Hematopoietic multipotent progenitor cell treated with erythropoietin and hydrocortisone succinate and interleukin-3 and kit ligand, for 4 days (in vitro differentiated cells): ENCODE measurements around the gene BDH2.

ENCODE experiments used
- DNase-seq: peaks from one replicate; pipeline ENCODE4 v3.0.0-alpha.2; 2015

BDH2 gene

DNA sequence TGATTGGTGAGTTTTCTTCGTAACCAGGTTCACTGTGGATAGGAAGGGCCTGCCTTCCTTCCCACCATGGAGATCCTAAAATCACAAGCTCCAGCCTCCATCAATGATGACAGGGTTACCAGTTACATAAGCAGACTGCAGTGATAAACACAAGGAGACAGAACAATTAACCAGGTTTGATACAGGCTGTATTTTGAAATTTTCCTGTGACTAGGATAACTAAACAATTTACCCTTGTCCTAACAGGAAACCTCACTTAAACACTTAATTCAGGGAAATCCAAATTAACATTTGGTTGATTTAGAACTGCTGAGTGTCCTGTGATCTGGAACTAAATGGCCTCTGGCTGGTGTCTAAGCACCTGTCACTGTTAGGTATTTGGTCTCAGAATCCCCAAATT, 20.0 kb downstream of the BDH2 start:
- DNase-seq = no peak

- peak; percentile 80 for DNase-seq
Measured at GRCh38 chr4:103076747-103077347, 22.8 kb downstream of the BDH2 start, which contains the start of gene SLC9B2. Gene SLC9B2 (minus strand): TSS chr4:103076761. CDS start chr4:103067550, 9,211 bp downstream.

DNA sequence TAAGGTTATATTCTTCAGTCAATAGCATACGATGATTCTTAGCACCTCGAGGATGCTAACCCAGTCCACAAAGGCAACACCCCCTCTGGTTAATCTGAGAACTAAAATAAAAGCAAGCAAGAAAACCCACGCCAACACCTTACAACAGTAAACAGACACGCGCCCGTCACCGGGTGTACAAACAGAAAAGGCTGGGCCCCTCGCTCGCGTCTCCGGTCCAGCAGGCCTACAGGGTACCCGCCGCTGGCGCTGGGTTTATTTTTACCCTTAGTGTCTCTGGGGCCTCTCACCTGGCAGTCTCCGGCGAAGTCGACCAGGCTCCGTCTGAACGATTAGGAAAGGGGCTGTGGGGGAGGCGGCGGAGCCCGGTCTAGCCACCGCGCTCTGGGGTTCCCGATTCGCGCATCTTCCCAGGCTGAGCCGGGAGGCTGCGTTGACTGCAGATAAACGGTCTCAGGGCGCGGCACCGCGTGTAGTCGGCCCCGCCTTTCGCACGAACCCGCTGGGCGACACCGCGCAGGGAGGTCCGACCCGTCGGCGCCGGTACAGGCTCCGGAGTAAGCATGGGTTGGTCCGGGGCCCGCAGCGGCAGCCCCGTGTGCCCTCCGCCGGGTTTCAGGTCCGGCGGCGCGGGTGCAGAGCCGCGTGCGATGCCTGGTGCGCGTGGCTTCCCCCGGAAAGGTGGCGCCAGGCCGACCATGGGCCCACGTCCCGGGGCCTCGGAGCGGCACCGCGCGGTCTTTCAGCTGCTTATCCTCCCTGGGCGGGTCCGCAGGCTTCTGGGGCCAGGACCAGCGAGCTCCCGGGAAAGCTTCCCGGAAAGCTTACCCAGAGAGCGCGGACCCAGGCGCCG, 23.5 kb downstream of the BDH2 start:
- peak; percentile 85 for DNase-seq

DNA sequence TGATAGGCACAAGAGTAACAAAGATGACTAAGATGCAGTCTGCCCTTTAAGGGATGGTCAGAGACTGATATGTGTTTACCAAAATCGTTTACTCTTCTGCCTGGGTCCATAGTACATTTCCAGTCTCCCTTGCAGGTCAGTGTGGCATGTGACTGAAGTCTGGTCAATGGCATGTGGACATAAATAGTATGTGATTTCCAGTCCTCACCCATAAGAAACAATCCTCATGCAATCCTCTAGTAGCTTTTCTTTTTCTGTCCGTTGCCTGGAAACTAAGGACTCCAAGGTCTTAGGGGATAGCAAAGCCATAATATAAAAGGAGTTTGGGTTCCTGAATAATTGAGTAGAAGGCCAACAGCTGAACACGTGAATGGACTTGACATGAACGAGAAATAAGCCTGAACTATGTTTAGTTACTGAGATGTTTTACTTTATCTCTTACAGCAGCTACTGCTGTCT, 24.2 kb downstream of the BDH2 start:
- DNase-seq = peak; percentile 47

GRCh38 chr4:103074744-103075434, 24.7 kb downstream of the BDH2 start:
- no peak for DNase-seq

DNA sequence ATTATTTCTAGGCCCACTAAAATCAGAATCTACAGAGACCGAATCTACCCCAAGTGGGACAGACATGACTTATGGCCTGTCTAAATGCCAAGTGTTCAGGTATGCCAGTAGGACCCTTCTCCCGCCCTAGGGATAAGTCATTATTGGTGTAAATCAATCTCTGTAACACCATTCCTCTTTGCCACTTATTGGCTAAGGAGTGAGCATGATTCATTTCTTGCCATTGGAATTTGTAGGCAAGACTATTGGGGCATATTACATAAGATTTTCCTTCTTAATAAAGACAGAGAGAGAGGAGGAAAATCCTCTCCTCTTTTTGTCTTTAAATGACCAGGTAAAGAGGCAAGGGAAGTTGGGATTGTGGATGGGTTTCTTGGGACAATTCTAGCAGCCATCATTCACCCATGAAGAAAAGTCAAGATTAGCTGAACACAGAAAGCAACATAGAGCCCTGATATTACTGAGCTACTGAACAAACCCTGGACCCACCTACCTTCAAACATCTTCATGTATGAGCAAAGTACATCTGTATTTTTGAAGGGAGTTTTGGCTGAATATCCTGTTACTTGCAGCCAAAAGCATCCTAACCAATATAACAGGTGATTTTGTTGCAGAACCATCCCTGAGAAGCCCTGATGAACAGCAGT, 25.7 kb downstream of the BDH2 start:
- no peak for DNase-seq

GRCh38 chr4:103067841-103068547, 31.6 kb downstream of the BDH2 start:
- DNase-seq = no peak

DNA sequence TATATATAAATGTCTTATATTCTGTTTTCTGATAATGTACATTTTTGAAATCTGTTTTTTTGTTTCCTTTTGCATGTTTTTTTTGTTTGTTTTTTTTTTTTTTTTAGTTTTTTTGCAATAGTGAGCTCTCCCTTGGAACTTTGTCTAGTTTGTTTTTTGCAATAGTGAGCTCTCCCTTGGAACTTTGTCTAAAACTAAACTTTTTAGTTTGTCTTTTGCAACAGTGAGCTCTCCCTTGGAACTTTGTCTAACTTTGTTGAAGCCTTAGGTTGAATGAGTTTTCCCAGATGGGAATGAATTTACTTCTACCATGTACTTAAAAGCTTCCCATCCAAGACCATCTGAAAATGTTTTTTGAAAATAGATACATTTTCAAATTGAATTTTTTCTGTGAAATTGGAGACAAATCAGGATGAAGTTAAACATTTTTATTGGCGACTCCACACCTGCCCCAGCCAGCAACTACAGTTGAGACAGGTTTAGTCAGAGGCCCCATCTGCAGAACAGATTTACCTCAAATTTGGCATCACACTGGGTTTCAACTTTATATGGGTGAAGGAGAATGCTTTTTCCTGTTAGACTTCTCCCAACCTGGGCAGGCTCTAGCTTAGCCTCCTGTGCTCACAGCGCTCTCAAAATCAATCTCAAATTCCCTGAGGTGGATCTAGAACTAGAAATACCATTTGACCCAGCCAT, 39.0 kb downstream of the BDH2 start:
- DNase-seq = no peak

DNA sequence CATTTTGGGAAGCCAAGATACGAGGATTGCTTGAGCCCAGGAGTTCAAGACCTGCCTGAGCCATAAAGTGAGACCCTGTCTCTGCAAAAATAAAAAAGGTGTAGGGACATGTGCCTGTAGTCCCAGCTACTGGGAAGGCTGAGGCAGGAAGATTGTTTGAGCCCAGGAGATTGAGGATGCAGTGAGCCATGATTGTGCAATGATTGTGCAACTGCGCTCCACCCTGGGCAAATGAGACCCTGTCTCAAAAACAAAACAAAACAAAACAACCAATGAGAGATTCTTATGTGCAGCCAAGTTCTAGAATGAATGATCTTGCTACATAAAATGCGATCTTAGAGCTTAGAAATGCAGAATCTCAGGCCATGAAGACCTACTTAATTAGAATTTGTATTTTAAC, 45.6 kb downstream of the BDH2 start:
- no peak for DNase-seq

GRCh38 chr4:103052779-103053178, 46.9 kb downstream of the BDH2 start:
- DNase-seq = no peak

GRCh38 chr4:103052145-103052544, 47.5 kb downstream of the BDH2 start:
- no peak for DNase-seq

GRCh38 chr4:103050736-103051436, 48.7 kb downstream of the BDH2 start:
- DNase-seq = no peak

DNA sequence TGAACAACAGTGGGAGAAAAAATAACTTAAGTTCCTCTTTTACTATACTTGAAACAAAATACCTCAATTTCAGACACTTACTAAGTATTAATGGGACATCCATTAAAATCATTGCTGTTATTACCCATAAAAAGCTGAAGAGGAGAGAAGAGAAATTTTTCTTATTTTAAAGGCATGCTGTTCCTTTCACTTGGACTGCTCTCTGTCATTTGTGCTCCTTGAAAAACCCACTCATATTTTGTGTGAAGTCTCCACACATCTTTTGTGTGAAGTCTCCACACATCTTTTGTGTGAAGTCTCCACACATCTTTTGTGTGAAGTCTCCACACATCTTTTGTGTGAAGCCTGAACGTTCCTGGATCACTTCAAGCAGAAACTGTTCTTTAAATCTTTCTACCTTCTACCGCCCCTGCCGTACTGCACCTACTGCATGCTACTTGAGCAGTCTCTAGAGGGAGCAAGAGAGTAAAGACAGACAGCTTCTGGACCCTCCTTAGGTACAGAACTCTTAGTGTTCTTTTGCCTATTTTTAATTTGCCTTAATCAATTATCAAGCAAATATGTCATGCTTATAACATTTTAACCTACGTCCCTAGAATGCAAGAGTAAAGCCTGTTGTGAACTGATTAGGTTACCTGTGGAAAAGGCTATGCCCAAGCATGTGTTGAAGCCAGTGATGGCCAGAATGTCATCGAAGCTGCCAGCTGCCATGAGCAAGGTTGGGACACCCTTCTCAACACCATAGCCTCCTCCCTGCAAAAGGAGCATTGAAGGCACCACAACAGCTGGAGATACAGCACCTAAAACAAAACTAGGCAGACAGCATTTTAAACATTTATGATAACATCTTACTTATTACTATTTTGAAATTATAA, 53.0 kb downstream of the BDH2 start:
- peak; percentile 81 for DNase-seq

DNA sequence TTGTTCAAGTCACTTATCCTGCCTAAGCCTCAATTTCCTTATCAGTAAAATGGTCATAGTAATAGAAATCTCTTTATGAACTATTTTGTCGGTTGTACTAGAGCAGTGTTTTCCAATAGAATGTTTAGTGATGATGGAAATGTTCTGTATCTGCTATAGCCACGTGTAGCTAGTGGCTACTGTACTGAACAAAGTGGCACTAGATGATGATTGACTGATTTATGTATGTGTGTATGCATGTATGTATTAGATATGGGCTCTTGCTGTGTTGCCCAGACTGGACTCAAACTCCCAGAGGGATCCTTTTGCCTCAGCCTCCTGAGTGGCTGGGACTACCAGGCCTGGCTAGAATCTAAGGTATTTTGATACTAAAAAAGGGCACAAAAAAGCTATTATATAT, 55.5 kb downstream of the BDH2 start:
- DNase-seq = no peak

GRCh38 chr4:103036169-103036568, 63.5 kb downstream of the BDH2 start:
- DNase-seq = no peak

DNA sequence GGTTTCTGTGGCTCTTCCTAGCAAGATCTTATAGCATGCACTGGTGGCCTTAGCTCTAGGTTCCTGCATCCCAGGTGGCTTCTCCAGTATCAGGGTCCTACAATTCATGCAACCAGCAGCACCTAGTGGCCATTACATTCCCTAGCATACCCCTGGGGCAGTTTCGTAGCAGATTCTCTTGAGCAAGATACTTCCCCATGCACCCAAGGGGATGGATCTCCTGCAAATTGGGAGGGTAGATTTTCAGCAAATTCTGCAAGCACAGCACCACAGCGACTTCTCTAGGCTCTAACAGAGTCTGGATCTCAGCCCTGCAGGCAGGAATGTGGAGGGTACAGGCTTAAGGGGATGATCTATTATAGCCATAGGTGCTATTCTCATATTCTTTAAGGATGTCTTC, 67.1 kb downstream of the BDH2 start:
- peak; percentile 80 for DNase-seq

DNA sequence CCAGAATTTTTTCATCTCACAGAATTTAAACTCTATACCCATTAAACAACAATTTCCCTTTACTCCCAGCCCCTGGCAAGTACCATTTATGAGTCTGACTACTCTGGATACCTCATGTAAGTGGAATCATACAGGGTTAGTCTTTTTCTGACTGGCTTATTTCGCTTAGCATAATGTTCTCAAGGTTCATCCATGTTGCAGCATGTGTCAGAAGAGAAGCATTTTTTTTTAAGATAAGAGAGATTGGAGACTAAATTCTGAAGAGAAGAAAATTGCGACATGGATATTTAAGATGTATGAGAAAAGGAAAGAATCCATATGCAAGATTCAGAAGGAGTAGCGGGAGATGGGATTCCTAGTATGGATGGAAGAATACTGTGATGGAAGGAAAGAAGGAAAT, 68.8 kb downstream of the BDH2 start:
- DNase-seq = no peak

- no peak for DNase-seq
Measured at GRCh38 chr4:103029300-103029699, 70.3 kb downstream of the BDH2 start.
